Activated naive CD8-positive, alpha-beta T cell (primary cell): ENCODE results near the gene TRIO.

ENCODE experiments used
- H3K27ac Mint-ChIP-seq: one replicate; pipeline ENCODE4 v1.8.0; 2021; ENCODE audit warnings: mixed read lengths
- H3K27me3 Mint-ChIP-seq: one replicate; pipeline ENCODE4 v1.8.0; 2021; ENCODE audit warnings: mixed read lengths
- H3K36me3 Mint-ChIP-seq: one replicate; pipeline ENCODE4 v1.8.0; 2021; ENCODE audit warnings: mixed read lengths
- H3K4me1 Mint-ChIP-seq: one replicate; pipeline ENCODE4 v1.8.0; 2021; ENCODE audit warnings: low read depth, mixed read lengths
- H3K4me3 Mint-ChIP-seq: one replicate; pipeline ENCODE4 v1.8.0; 2021; ENCODE audit warnings: mild to moderate bottlenecking, mixed read lengths
- H3K9me3 Mint-ChIP-seq: one replicate; pipeline ENCODE4 v1.8.0; 2021; ENCODE audit warnings: low read depth, mixed read lengths

TRIO gene

GRCh38 chr5:14404780-14405179, 261.6 kb downstream of the TRIO start:
- H3K27me3 Mint-ChIP-seq: no peaks in the 10 kb centered on the region
- H3K9me3 Mint-ChIP-seq: no peaks in the 10 kb centered on the region
- H3K4me1 Mint-ChIP-seq: peaks cover 38% of the 10 kb centered on the region
- no peak overlapping the region for H3K27ac Mint-ChIP-seq
- H3K36me3 Mint-ChIP-seq: peaks cover 7% of the 10 kb centered on the region
- no peak overlapping the region for H3K4me3 Mint-ChIP-seq

DNA sequence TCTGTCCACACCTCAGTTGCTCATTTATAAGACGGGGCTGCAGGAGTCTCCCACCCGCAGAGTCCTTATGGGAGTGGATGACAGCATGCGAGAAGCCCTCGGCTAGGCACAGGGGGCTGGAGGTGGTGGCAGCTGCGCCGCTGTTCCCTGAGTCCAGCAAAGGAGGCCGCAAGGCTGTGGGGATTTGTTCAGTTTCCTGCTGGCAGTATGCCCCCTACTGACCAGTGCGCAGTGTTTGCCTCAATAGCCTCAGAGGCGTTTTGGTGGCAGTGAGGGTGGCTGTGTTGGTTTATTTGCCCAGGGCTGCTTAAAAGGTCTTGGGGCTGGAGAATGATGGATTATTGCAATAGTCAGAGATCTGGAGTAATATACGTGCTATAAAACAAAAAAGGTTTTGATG, 262.1 kb downstream of the TRIO start:
- Mint-ChIP-seq H3K9me3 (no peaks in the 10 kb centered on the region), H3K36me3 (peaks cover 7% of the 10 kb centered on the region), H3K4me3 (no peak overlapping the region), H3K27ac (no peak overlapping the region), H3K4me1 (peaks cover 33% of the 10 kb centered on the region), H3K27me3 (no peaks in the 10 kb centered on the region)

GRCh38 chr5:14405706-14406553, 262.8 kb downstream of the TRIO start:
- no peak overlapping the region for H3K27ac Mint-ChIP-seq
- H3K36me3 Mint-ChIP-seq: peaks cover 7% of the 10 kb centered on the region
- H3K4me1 Mint-ChIP-seq: peaks cover 28% of the 10 kb centered on the region
- no peaks in the 10 kb centered on the region for H3K27me3 Mint-ChIP-seq
- H3K9me3 Mint-ChIP-seq: no peaks in the 10 kb centered on the region
- H3K4me3 Mint-ChIP-seq: no peak overlapping the region

GRCh38 chr5:14406554-14406849, 263.4 kb downstream of the TRIO start:
- no peak overlapping the region for H3K4me3 Mint-ChIP-seq
- peaks cover 22% of the 10 kb centered on the region for H3K4me1 Mint-ChIP-seq
- no peak overlapping the region for H3K27ac Mint-ChIP-seq
- peaks cover 7% of the 10 kb centered on the region for H3K36me3 Mint-ChIP-seq
- H3K27me3 Mint-ChIP-seq: no peaks in the 10 kb centered on the region
- H3K9me3 Mint-ChIP-seq: no peaks in the 10 kb centered on the region

DNA sequence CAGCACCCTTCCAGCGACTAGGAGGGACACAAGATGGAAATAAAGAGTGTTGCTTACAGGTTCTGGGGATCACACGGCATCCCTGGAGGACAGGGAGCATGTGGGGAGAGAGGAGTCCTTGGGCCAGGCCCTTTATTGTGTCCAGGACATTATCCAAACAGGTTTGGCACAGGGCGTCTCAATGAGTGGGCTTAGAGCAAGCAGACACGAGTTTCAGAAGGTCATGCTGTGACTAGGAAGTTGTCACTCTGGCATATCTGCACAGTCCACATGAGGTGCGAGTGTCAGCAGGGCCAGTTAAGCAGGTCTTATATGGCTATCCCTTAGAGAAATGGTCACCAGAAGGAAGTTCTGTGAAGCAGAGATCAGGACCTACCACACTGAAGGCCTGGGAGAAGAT, 263.9 kb downstream of the TRIO start:
- no peaks in the 10 kb centered on the region for H3K27me3 Mint-ChIP-seq
- no peaks in the 10 kb centered on the region for H3K9me3 Mint-ChIP-seq
- peaks cover 18% of the 10 kb centered on the region for H3K4me1 Mint-ChIP-seq
- H3K36me3 Mint-ChIP-seq: peaks cover 7% of the 10 kb centered on the region
- H3K27ac Mint-ChIP-seq: no peak overlapping the region
- no peak overlapping the region for H3K4me3 Mint-ChIP-seq

DNA sequence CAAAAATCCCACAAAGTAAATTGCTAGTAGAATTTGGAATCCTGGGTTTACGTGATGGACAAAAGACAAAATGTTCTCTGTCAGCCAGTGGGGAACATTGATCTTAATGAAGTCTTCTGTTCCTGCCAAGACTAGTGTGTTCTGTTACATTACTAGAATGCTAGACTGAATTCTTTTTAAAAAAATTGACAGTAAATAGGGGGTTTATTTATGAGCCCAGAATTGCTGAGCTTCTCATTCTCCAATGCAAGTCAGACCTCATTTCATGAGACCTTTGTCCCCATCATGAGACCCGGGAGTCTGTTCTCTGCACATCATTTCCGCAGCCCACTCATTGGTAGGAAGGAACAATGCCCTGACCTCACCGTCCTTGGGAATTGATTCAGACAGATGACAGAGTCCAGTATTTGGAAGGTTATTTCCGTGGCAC, 264.6 kb downstream of the TRIO start:
- Mint-ChIP-seq H3K36me3 (peaks cover under 1% of the 10 kb centered on the region), H3K27me3 (no peaks in the 10 kb centered on the region), H3K27ac (no peak overlapping the region), H3K4me1 (peaks cover 19% of the 10 kb centered on the region), H3K4me3 (no peak overlapping the region), H3K9me3 (no peaks in the 10 kb centered on the region)

- no peaks in the 10 kb centered on the region for H3K27me3 Mint-ChIP-seq
- no peaks in the 10 kb centered on the region for H3K36me3 Mint-ChIP-seq
- no peak overlapping the region for H3K4me3 Mint-ChIP-seq
- no peak overlapping the region for H3K27ac Mint-ChIP-seq
- peaks cover 28% of the 10 kb centered on the region for H3K4me1 Mint-ChIP-seq
- no peaks in the 10 kb centered on the region for H3K9me3 Mint-ChIP-seq
These were observed 265.9 kb downstream of the TRIO start for GRCh38 chr5:14408969-14409586.

- Mint-ChIP-seq H3K36me3 (no peaks in the 10 kb centered on the region), H3K27me3 (no peaks in the 10 kb centered on the region), H3K4me1 (peaks cover 32% of the 10 kb centered on the region), H3K4me3 (no peak overlapping the region), H3K27ac (peak overlapping the region; percentile 16), H3K9me3 (no peaks in the 10 kb centered on the region)
These were observed 266.9 kb downstream of the TRIO start for GRCh38 chr5:14410068-14410393.

GRCh38 chr5:14410394-14411201, 267.5 kb downstream of the TRIO start:
- Mint-ChIP-seq H3K4me1 (peaks cover 37% of the 10 kb centered on the region), H3K27me3 (no peaks in the 10 kb centered on the region), H3K4me3 (no peak overlapping the region), H3K9me3 (no peaks in the 10 kb centered on the region), H3K36me3 (no peaks in the 10 kb centered on the region), H3K27ac (peak overlapping the region; percentile 41)

- no peak overlapping the region for H3K4me3 Mint-ChIP-seq
- H3K9me3 Mint-ChIP-seq: no peaks in the 10 kb centered on the region
- no peaks in the 10 kb centered on the region for H3K36me3 Mint-ChIP-seq
- no peak overlapping the region for H3K27ac Mint-ChIP-seq
- no peaks in the 10 kb centered on the region for H3K27me3 Mint-ChIP-seq
- peaks cover 43% of the 10 kb centered on the region for H3K4me1 Mint-ChIP-seq
These were observed 268.1 kb downstream of the TRIO start for GRCh38 chr5:14411216-14411615.

DNA sequence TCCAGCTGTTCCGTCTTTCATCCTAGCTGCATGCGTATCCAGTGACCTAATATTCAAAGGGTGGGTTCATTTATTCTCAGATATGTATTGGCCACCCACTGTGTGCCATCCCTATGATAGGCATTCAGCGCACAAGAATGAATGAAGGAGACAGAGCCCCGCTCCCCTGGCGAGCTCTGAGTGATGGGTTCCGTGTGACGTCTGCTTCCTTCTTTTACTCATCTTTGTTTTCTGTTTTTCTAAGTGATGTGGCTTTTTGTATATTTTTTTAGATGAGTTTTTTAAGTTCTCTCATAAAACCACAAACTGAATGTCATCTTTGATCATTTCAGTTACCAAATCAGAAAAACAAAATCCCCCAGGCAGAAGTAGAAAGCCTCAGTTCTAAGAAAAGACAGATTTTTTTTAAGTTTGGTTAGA, 270.2 kb downstream of the TRIO start:
- no peaks in the 10 kb centered on the region for H3K27me3 Mint-ChIP-seq
- no peaks in the 10 kb centered on the region for H3K36me3 Mint-ChIP-seq
- H3K4me3 Mint-ChIP-seq: peak overlapping the region; percentile 80
- H3K27ac Mint-ChIP-seq: peak overlapping the region; percentile 94
- peaks cover 52% of the 10 kb centered on the region for H3K4me1 Mint-ChIP-seq
- no peaks in the 10 kb centered on the region for H3K9me3 Mint-ChIP-seq

- Mint-ChIP-seq H3K9me3 (no peaks in the 10 kb centered on the region), H3K4me3 (peak overlapping the region; percentile 80), H3K27me3 (no peaks in the 10 kb centered on the region), H3K36me3 (no peaks in the 10 kb centered on the region), H3K27ac (peak overlapping the region; percentile 94), H3K4me1 (peaks cover 58% of the 10 kb centered on the region)
These were observed 270.9 kb downstream of the TRIO start for GRCh38 chr5:14414007-14414406.

DNA sequence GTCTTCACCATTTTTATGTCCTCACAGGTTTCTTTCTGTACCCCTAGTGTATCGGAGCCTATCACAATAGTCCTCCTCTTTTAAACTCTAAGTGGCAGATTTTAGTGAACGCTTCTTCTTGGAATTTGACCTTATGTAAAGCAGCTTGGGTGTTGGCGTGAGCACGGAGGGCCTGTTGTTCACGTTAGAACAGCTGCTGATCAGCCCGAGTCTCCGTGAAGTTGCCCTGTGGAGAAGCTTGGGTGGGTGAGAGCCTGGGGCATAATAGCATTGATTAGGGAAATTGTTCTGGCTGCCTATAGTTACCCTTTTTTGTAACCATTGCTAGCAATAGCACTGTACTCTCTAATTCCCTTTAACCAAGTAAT, 271.5 kb downstream of the TRIO start:
- Mint-ChIP-seq H3K4me3 (peak overlapping the region; percentile 80), H3K4me1 (peaks cover 58% of the 10 kb centered on the region), H3K27ac (peak overlapping the region; percentile 94), H3K9me3 (no peaks in the 10 kb centered on the region), H3K36me3 (no peaks in the 10 kb centered on the region), H3K27me3 (no peaks in the 10 kb centered on the region)

DNA sequence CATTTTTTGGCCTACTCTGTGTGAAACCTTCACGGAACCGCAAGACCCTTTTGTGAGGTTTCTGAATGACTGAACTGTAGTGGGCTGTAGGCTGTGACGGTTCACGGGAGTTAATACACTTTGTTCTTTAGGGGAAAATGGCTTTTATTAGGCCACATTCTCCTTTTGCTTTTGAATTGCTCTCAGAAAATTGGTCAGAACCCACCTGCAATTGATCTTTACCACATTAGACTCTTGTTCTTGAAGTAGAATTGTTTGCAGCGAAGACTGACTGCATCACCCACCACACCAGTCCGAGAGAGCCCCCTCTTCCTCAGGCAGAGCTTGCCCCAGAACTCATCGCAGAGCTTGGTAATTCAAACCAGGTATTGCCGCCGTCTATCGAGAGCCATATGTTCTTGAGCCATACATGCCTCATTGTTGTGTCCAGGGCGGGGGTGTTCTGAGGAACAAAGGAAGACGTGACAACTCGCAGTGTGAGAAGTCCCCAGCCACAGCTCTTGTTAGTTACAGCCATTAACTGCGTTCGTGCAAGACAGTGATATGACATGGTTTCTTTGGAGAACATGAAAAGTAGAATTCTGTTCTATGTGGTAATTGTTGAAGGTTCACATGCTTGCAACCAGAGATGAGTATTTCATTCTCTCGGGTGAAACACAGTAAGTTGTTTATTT, 272.0 kb downstream of the TRIO start:
- Mint-ChIP-seq H3K9me3 (no peaks in the 10 kb centered on the region), H3K4me1 (peaks cover 58% of the 10 kb centered on the region), H3K4me3 (peak overlapping the region; percentile 80), H3K36me3 (no peaks in the 10 kb centered on the region), H3K27ac (peak overlapping the region; percentile 94), H3K27me3 (no peaks in the 10 kb centered on the region)

GRCh38 chr5:14415698-14416074, 272.5 kb downstream of the TRIO start:
- Mint-ChIP-seq H3K36me3 (no peaks in the 10 kb centered on the region), H3K4me3 (peak overlapping the region; percentile 80), H3K4me1 (peaks cover 58% of the 10 kb centered on the region), H3K27ac (peak overlapping the region; percentile 94), H3K9me3 (no peaks in the 10 kb centered on the region), H3K27me3 (no peaks in the 10 kb centered on the region)
